Subcutaneous adipose tissue (tissue), 4 donors: ENCODE measurements around the gene SORL1. TPM values are rescaled to one million over a fixed set of nuclear protein-coding genes. Genes with fewer than 3 reads are reported as not detected.

Source experiments
- total RNA-seq, 4 donors: library from RNA; depleted of rRNA; stranded (reverse); fragments of >200 nt; gene quantifications; one replicate each; pipeline ENCODE4 v1.1.0, GENCODE V29; 2016
- TF ChIP-seq, protein P1 (sequence below): fragments of 450-650 bp; IDR thresholded peaks from one replicate; pipeline ENCODE4 v1.5.1; 2016; ENCODE audit warnings: low read depth, mild to moderate bottlenecking, control low read depth, antibody characterized with exemption, moderate library complexity

Gene SORL1
- total RNA-seq, 4 donors from 2014 or later: 4.2 to 10.7 (median 6.6) TPM

GRCh38 chr11:121592708-121593107, 140.6 kb downstream of the SORL1 start:
- TF ChIP-seq, protein P1, sequence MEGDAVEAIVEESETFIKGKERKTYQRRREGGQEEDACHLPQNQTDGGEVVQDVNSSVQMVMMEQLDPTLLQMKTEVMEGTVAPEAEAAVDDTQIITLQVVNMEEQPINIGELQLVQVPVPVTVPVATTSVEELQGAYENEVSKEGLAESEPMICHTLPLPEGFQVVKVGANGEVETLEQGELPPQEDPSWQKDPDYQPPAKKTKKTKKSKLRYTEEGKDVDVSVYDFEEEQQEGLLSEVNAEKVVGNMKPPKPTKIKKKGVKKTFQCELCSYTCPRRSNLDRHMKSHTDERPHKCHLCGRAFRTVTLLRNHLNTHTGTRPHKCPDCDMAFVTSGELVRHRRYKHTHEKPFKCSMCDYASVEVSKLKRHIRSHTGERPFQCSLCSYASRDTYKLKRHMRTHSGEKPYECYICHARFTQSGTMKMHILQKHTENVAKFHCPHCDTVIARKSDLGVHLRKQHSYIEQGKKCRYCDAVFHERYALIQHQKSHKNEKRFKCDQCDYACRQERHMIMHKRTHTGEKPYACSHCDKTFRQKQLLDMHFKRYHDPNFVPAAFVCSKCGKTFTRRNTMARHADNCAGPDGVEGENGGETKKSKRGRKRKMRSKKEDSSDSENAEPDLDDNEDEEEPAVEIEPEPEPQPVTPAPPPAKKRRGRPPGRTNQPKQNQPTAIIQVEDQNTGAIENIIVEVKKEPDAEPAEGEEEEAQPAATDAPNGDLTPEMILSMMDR: no peak

- TF ChIP-seq, protein P1: no peak
Measured at GRCh38 chr11:121595717-121596161, 143.6 kb downstream of the SORL1 start.

DNA sequence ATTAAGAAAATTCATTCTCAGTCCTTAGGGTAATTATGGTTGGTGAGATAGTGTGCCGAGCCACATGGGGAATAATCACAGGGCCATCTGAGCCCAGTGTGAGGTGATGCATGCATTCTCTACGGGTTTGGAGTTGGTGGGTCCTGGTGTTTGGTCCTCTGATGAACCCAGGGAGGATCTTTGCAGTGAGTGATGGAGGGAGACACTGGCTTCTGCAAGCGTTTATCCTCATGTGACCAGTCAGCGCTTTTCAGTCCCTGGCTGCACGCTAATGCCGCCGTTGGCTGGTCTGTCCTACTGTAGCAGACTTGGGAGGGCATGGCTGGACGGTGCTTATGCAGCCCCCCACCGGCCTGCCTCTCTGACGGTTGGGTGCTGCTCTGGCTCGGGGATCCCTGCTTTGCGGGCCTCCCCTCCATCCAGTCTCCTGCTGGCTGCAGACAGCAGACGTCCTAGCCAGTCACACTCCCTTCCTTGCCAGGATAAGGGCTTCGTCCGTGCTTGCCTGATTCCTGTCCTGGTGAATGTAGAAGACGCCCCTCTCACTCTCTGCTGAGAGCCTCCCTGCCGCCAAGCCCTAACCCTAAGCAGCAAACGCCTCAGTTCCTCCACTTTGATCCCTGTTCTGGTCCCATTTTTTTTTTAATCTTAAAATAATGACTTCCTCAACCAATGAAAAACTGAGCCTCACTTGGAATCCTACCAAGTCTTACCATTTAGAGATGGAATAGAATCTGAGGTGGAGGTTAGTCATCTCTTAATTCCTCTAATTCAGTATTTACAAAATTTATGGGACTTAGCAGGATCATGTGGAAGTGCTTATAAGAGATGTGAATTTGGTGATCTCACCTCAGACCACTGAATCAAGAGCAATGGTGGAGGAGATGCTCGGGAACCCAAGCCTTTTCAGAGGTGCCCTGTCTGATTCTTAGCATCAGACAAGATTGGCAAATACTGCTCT, 144.4 kb downstream of the SORL1 start:
- TF ChIP-seq, protein P1: no peak

GRCh38 chr11:121603316-121603715, 151.2 kb downstream of the SORL1 start:
- TF ChIP-seq, protein P1: no peak

GRCh38 chr11:121604152-121604551, 152.0 kb downstream of the SORL1 start:
- TF ChIP-seq, protein P1: no peak

DNA sequence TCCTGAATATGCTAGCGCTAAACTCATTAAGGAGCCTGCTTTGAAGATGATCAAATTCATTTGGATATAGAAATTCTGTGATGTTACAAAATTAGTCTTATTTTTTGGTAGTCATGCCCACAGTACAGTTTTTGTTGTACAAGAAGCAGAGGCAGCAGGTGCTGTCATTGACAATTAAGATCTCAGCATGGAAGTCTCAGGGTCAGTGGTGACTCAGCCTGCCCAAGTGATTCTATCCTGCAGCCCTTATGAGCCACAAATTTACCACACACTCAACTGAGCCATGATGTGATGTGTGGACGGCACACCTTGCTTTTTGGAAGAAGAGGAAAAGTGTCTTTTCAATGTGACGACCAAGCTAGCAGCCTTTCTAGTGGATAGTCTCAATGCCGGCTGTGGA, 154.2 kb downstream of the SORL1 start:
- TF ChIP-seq, protein P1: no peak

DNA sequence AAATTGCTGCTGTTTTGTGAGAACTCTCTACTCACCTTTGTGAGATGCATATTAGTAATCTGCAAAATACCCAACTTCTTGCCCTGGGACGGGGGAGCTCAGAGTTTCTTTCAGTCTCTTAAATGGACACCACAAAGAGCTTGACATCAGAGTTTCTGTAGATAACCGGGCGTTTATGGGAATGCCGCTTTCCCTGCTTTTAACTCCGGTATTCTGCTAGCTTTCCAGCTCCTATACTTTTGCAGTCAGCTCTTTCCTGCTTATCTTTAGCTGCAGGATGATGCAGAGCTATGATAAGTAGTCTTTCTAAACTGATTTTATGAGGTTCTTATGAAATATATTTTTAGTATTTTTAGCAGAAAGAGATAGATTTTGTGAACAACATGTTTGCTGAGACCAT, 155.2 kb downstream of the SORL1 start:
- TF ChIP-seq, protein P1: no peak
